Right lobe of liver (tissue), 6 donors: ENCODE measurements around the gene CFAP107. TPM values are rescaled to one million over a fixed set of nuclear protein-coding genes. Genes with fewer than 3 reads are reported as not detected.

Experiments used
- ATAC-seq, 4 donors: fragments of 200-7000 bp; cut with Tn5 transposase; one replicate each; pipeline ENCODE4 v1.9.1; 2020; ENCODE audit warnings: mild to moderate bottlenecking in 4 of 4, moderate library complexity in 4 of 4
- DNase-seq, 3 donors: peaks; one replicate each; pipeline ENCODE4 v3.0.0-alpha.2; 2020
- H3K27ac ChIP-seq, 3 donors: fragments of 200-600 bp; one replicate each; pipeline ENCODE4 v1.8.0; 2022
- H3K27me3 ChIP-seq, 2 donors: fragments of 200-600 bp; one replicate each; pipeline ENCODE4 v1.8.0; 2022
- H3K36me3 ChIP-seq, 4 donors: fragments of 200-600 bp; sonication (generic) in 1 of 4; one replicate each; pipeline versions ENCODE4 v1.5.1 to v1.8.0; 2017 to 2022; ENCODE audit warnings: control low read depth in 1 of 4
- H3K4me1 ChIP-seq, 4 donors: fragments of 200-600 bp; sonication (generic) in 1 of 4; one replicate each; pipeline versions ENCODE4 v1.5.1 to v1.8.0; 2017 to 2022; ENCODE audit warnings: control low read depth in 1 of 4
- H3K4me3 ChIP-seq, 3 donors: fragments of 200-600 bp; one replicate each; pipeline ENCODE4 v1.8.0; 2022
- H3K9me3 ChIP-seq, 4 donors: fragments of 200-600 bp; sonication (generic) in 1 of 4; one replicate each; pipeline versions ENCODE4 v1.5.1 to v1.8.0; 2017 to 2022; ENCODE audit warnings: control low read depth in 1 of 4
- CTCF ChIP-seq, 4 donors: fragments of 200-600 bp in 3 of 4; fragments of 450-650 bp in 1 of 4; IDR thresholded peaks; one replicate each; pipeline versions ENCODE4 v1.5.1 to v1.8.0; 2016 to 2022; ENCODE audit warnings: antibody characterized with exemption in 4 of 4, mild to moderate bottlenecking in 2 of 4
- POLR2A ChIP-seq: fragments of 450-650 bp; IDR thresholded peaks from one replicate; pipeline ENCODE4 v1.6.1; 2017; ENCODE audit warnings: antibody characterized with exemption, mild to moderate bottlenecking
- WGBS: methylation state at CpG from one replicate; pipeline ENCODE4 v1.1.6; 2018; ENCODE audit warnings: low coverage, low lambda C conversion rate; ENCODE audit not compliant: insufficient coverage; ENCODE audit errors: missing lambda C conversion rate; 5-methylcytosine and 5-hydroxymethylcytosine counted together
- intact Hi-C, 2 donors: fragments of 100-400 bp; cut with DNase I; formaldehyde crosslinking; loops; one replicate each; pipeline versions ENCODE4 v1.11.2 to v1.14.1; 2022
- total RNA-seq, 6 experiments: library from RNA; depleted of rRNA in 2 of 6; stranded (reverse); fragments of >200 nt in 2 of 6; fragmentation: NEBNext Ultra II Directional in 3 of 6; extraction: Animal tissue kit (Norgen Biotek cat#: 25700) in 3 of 6; gene quantifications; one replicate each; pipeline versions ENCODE4 v1.1.0 to v1.2.4, GENCODE V29; 2016 to 2023
- donor health status: DM: no; HTN: yes; CAD: no.
- donor health status: DM: no; HTN: no; CAD: no.
- donor health status: DM: no; HTN: no; CAD: no.
- donor health status: DM: no; HTN: yes; CAD: no.
- donor health status: DM: no; HTN: yes; CAD: no.

The CFAP107 gene
- total RNA-seq, 6 experiments from 2014 or later = not detected

DNA sequence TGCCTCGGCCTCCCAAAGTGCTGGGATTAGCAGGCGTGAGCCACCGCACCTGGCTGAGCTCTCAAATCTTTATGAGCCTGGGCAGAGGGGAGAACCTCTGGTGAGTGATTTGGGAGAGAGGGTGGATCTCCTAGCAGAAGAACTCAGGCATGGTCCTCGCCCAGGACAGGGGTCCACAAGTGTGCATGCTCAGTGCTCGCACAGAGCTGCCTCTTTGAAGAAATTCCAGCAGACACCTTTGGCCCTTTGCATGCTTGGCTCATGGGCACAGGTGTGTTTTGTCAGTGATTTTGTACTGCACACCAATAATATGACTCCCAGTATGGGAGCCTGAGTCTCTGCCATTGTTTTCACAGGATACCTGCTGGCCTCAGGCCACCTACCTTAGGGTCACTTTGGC is 15.8 kb downstream of the CFAP107 start:
- no peak for TF ChIP-seq CTCF (IDR thresholded peaks at IDR 0.05)
- TF ChIP-seq POLR2A = no peak
- Histone ChIP-seq H3K4me1 (no peaks in the 10 kb centered on the region), H3K27ac (no peak overlapping the region), H3K4me3 (no peak overlapping the region), H3K9me3 (no peaks in the 10 kb centered on the region), H3K36me3 (no peaks in the 10 kb centered on the region), H3K27me3 (no peaks in the 10 kb centered on the region)
- intact Hi-C loops = no loop called here
- DNase-seq (no peak), ATAC-seq (no peak)
- 63% methylated on average over 3 of the region's 5 CpGs for WGBS

DNA sequence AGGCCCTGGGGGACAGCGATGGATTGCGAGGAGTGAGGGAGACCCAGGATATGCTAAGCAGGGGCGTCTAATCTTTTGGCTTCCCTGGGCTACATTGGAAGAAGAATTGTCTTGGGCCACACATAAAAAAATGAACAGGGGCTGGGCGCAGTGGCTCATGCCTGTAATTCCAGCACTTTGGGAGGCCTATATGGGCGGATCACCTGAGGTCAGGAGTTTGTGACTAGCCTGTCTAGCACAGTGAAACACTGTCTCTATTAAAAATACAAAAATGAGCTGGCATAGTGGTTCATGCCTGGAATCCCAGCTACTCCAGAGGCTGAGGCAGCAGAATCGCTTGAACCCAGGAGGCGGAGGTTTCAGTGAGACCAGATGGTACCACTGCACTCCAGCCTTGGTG is 16.8 kb downstream of the CFAP107 start:
- H3K27ac ChIP-seq = no peak overlapping the region
- H3K4me1 ChIP-seq = no peaks in the 10 kb centered on the region
- H3K4me3 ChIP-seq = no peak overlapping the region
- no peaks in the 10 kb centered on the region for H3K36me3 ChIP-seq
- ATAC-seq (no peak), DNase-seq (no peak)
- TF ChIP-seq POLR2A (no peak), CTCF (IDR thresholded peaks at IDR 0.05) (no peak)
- no peaks in the 10 kb centered on the region for H3K9me3 ChIP-seq
- no peaks in the 10 kb centered on the region for H3K27me3 ChIP-seq
- 52% methylated on average over 7 of the region's 7 CpGs for WGBS
- intact Hi-C loops = no loop called here

DNA sequence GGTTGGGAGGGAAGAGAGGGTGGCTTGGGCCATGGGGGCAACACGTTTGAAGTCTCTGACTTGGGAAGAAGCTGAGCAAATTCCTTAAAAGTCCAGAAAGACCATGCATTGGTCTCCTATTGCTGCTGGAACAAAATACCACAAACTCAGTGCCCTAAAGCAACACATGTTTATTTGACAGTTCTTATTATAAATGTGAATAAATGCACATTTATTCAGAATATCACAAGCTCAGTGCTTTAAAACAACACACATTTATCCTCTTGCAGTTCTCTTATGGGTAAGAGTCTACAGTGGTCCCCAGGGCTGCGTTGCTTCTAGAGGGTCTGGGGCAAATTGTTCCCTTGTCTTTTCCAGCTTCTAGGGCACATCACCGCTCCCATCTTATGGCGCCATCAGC is 17.5 kb downstream of the CFAP107 start:
- DNase-seq (no peak), ATAC-seq (no peak)
- 39% methylated on average over 4 of the region's 4 CpGs for WGBS
- intact Hi-C loops = no loop called here
- Histone ChIP-seq H3K4me3 (no peak overlapping the region), H3K4me1 (no peaks in the 10 kb centered on the region), H3K27me3 (no peaks in the 10 kb centered on the region), H3K27ac (no peak overlapping the region), H3K9me3 (no peaks in the 10 kb centered on the region), H3K36me3 (no peaks in the 10 kb centered on the region)
- TF ChIP-seq POLR2A (no peak), CTCF (IDR thresholded peaks at IDR 0.05) (no peak)

- DNase-seq (no peak), ATAC-seq (no peak)
- no peaks in the 10 kb centered on the region for H3K27me3 ChIP-seq
- intact Hi-C loops = no loop called here
- H3K9me3 ChIP-seq = no peaks in the 10 kb centered on the region
- 37% methylated on average over 5 of the region's 5 CpGs for WGBS
- H3K4me3 ChIP-seq = no peak overlapping the region
- H3K4me1 ChIP-seq = no peaks in the 10 kb centered on the region
- TF ChIP-seq CTCF (IDR thresholded peaks at IDR 0.05) = no peak
- TF ChIP-seq POLR2A = no peak
- no peaks in the 10 kb centered on the region for H3K36me3 ChIP-seq
- no peak overlapping the region for H3K27ac ChIP-seq
Observed at GRCh38 chr1:12764016-12764415, 18.0 kb downstream of the CFAP107 start.

- no peak overlapping the region for H3K27ac ChIP-seq
- H3K4me1 ChIP-seq = no peaks in the 10 kb centered on the region
- no peaks in the 10 kb centered on the region for H3K9me3 ChIP-seq
- no peaks in the 10 kb centered on the region for H3K36me3 ChIP-seq
- DNase-seq = no peak
- TF ChIP-seq POLR2A = no peak
- ATAC-seq = no peak
- no peaks in the 10 kb centered on the region for H3K27me3 ChIP-seq
- intact Hi-C loops = no loop called here
- no peak overlapping the region for H3K4me3 ChIP-seq
- 0% methylated on average over 1 of the region's 2 CpGs for WGBS
Observed at GRCh38 chr1:12769031-12769430, 23.0 kb downstream of the CFAP107 start.
